Body of pancreas (tissue), 4 donors: ENCODE data around the gene ATXN7L2.

Experiments
- CTCF ChIP-seq, 7 experiments: fragments of 450-650 bp in 4 of 7; fragments of 200-600 bp in 3 of 7; sonication (generic) in 3 of 7; IDR thresholded peaks; one replicate each; pipeline ENCODE4 v1.5.1; 2016 to 2019; ENCODE audit warnings: antibody characterized with exemption in 7 of 7
- POLR2A ChIP-seq, 3 donors: fragments of 450-650 bp; IDR thresholded peaks; one replicate each; pipeline ENCODE4 v1.6.1; 2016; ENCODE audit warnings: antibody characterized with exemption in 3 of 3, mild to moderate bottlenecking in 2 of 3

- TF ChIP-seq CTCF (IDR thresholded peaks at IDR 0.05) (no peak), POLR2A (IDR thresholded peaks at IDR 0.05) (no peak)
These were observed 9.0 kb upstream of the ATXN7L2 start for GRCh38 chr1:109474697-109475096.
